ENCODE results near the gene PHACTR4. TPM values are rescaled to one million over a fixed set of nuclear protein-coding genes. Genes with fewer than 3 reads are reported as not detected.

Gene PHACTR4
- total and polyA plus RNA-seq, 2 of the 13 experiments (the other 11 are each of a cell fraction or from before 2014, with no cell fraction given): 13.9 to 17.1 TPM

GRCh38 chr1:28354121-28354520 lies 15.4 kb upstream of the PHACTR4 start:
- ATAC-seq (no peak), FAIRE-seq (no peak), DNase-seq (ENCODE audit: low spot score) (no peak)
- Histone ChIP-seq H3K4me1 (ENCODE audit: insufficient read depth, low read length) (peaks cover 49% of the 10 kb centered on the region), H4K20me1 (ENCODE audit: insufficient read depth, low read length) (no peaks in the 10 kb centered on the region), H3K9ac (ENCODE audit: insufficient read depth, low read depth, low read length) (no peak overlapping the region), H3K79me2 (ENCODE audit: insufficient read depth, low read length) (no peaks in the 10 kb centered on the region), H2AFZ (ENCODE audit: low read length) (peak overlapping the region; percentile 3), H3K4me2 (ENCODE audit: low read depth, low read length) (peak overlapping the region; percentile 53), H3K9me3 (ENCODE audit: low read length) (no peaks in the 10 kb centered on the region), H3K27me3 (ENCODE audit: control insufficient read depth in 1 of 2, insufficient read depth in 2 of 2, low read length in 2 of 2) (no peaks in the 10 kb centered on the region), H3K4me3 (replicated peaks in 1 of 3; ENCODE audit: insufficient read depth in 1 of 3, low read depth in 2 of 3, low read length in 3 of 3) (no peak overlapping the region; a peak in 1 of 6 replicates), H3K27ac (ENCODE audit: extremely low read length, insufficient read depth, low read length) (no peak overlapping the region), H3K36me3 (replicated peaks in 1 of 2; ENCODE audit: control insufficient read depth in 1 of 2, insufficient read depth in 2 of 2, low read length in 2 of 2) (no peaks in the 10 kb centered on the region)
- intact Hi-C loops (cut with micrococcal nuclease; ENCODE audit: unreplicated experiment): no loop called here
- in situ Hi-C loops (cut with HindIII; ENCODE audit: extremely low pct_ligation_motif_present, low pct_unique_long_range_greater_than_20kb): loop anchor here (25.0 kb wide), 1 partner anchor 267 kb away; the partner anchor contains the start of gene EYA3
- 14% methylated on average over 3 of the region's 3 CpGs for WGBS (ENCODE audit: low lambda C conversion rate)
- no TSS peak for BruUV-seq (replicated peaks)
- no peak for TF ChIP-seq ZFX (CRISPR knock-in tag; IDR thresholded peaks at IDR 0.05; ENCODE audit: low read depth)
- peak; percentile 65 for TF ChIP-seq MAFF (IDR thresholded peaks at IDR 0.05; ENCODE audit: low read depth, low read length)
- TF ChIP-seq SNAPC5 (CRISPR knock-in tag; IDR thresholded peaks at IDR 0.05; ENCODE audit: borderline replicate concordance): no peak
- TF ChIP-seq SATB2 (CRISPR knock-in tag; IDR thresholded peaks at IDR 0.05): no peak
- peak; percentile 72 to 83 for TF ChIP-seq MAFK (conservative IDR thresholded peaks at IDR 0.05 in 1 of 2, IDR thresholded peaks at IDR 0.05 in 1 of 2; ENCODE audit: low read length in 2 of 2)
- TF ChIP-seq MIER2 (CRISPR knock-in tag; IDR thresholded peaks at IDR 0.05): no peak
- TF ChIP-seq ERF (CRISPR knock-in tag; IDR thresholded peaks at IDR 0.05): no peak
- TF ChIP-seq ZFP37 (CRISPR knock-in tag; IDR thresholded peaks at IDR 0.05; ENCODE audit: borderline replicate concordance): no peak
- POLR2A ChIA-PET: interaction anchor here (1.2 to 2.1 kb wide), 2 partner anchors 25 to 228 kb away, joined by 3 to 4 read pairs; partner anchors contain the start of gene MED18
- CTCF ChIA-PET (ENCODE audit: low intra/inter-chr PET ratio, low total read pairs): no interaction called here

GRCh38 chr1:28358716-28359115 lies 10.8 kb upstream of the PHACTR4 start:
- Histone ChIP-seq H3K9ac (ENCODE audit: insufficient read depth, low read depth, low read length) (no peak overlapping the region), H3K4me1 (ENCODE audit: insufficient read depth, low read length) (peaks cover 19% of the 10 kb centered on the region), H3K4me3 (replicated peaks in 1 of 3; ENCODE audit: insufficient read depth in 1 of 3, low read depth in 2 of 3, low read length in 3 of 3) (no peak overlapping the region), H3K27me3 (ENCODE audit: control insufficient read depth in 1 of 2, insufficient read depth in 2 of 2, low read length in 2 of 2) (no peaks in the 10 kb centered on the region), H3K9me3 (ENCODE audit: low read length) (no peaks in the 10 kb centered on the region), H2AFZ (ENCODE audit: low read length) (no peak overlapping the region), H3K36me3 (replicated peaks in 1 of 2; ENCODE audit: control insufficient read depth in 1 of 2, insufficient read depth in 2 of 2, low read length in 2 of 2) (no peaks in the 10 kb centered on the region), H3K79me2 (ENCODE audit: insufficient read depth, low read length) (no peaks in the 10 kb centered on the region), H3K4me2 (ENCODE audit: low read depth, low read length) (no peak overlapping the region), H3K27ac (ENCODE audit: extremely low read length, insufficient read depth, low read length) (no peak overlapping the region), H4K20me1 (ENCODE audit: insufficient read depth, low read length) (no peaks in the 10 kb centered on the region)
- BruUV-seq (replicated peaks): no TSS peak
- no peak for FAIRE-seq
- no peak for TF ChIP-seq IKZF1 (IDR thresholded peaks at IDR 0.05)
- in situ Hi-C loops (cut with HindIII; ENCODE audit: extremely low pct_ligation_motif_present, low pct_unique_long_range_greater_than_20kb) (loop anchor here (25.0 kb wide), 1 partner anchor 271 kb away; the partner anchor contains the start of gene EYA3), intact Hi-C loops (cut with micrococcal nuclease; ENCODE audit: unreplicated experiment) (loop anchor here (5.0 kb wide), 1 partner anchor 244 kb away; no protein-coding TSS in a partner anchor)
- no peak for ATAC-seq
- 36% methylated on average over 3 of the region's 3 CpGs for WGBS (ENCODE audit: low lambda C conversion rate)
- POLR2A ChIA-PET: interaction anchor here (1.0 to 2.8 kb wide), 2 partner anchors 10 to 147 kb away, joined by 3 to 14 read pairs; partner anchors contain the start of gene PHACTR4
- no peak for DNase-seq (ENCODE audit: low spot score)
- CTCF ChIA-PET (ENCODE audit: low intra/inter-chr PET ratio, low total read pairs): no interaction called here
